Kidney (tissue), 14 donors: ENCODE data around the gene SAP130. TPM values are rescaled to one million over a fixed set of nuclear protein-coding genes. Genes with fewer than 3 reads are reported as not detected.
A peak's percentile ranks its signal among the peaks of the same experiment; 100 is the strongest.

ENCODE experiments used
- DNase-seq, 5 donors: peaks; one replicate each; pipeline ENCODE4 v3.0.0-alpha.2; 2013 to 2020
- FAIRE-seq: peaks from 2 replicates; lab custom pipeline; 2012; peaks lifted over from hg19 to GRCh38; lab: Jason Lieb, UNC
- H3K27ac ChIP-seq, 2 donors: one replicate each; pipeline ENCODE4 v1.7.0; 2013; ENCODE audit warnings: low read depth in 2 of 2, low read length in 2 of 2, inconsistent platforms in 1 of 2
- H3K27me3 ChIP-seq: one replicate; pipeline ENCODE4 v1.7.1; 2013; ENCODE audit warnings: low read length, inconsistent platforms; ENCODE audit not compliant: control insufficient read depth, insufficient read depth
- H3K36me3 ChIP-seq, 3 donors: one replicate each; pipeline versions ENCODE4 v1.7.0 to v1.7.1; 2013; ENCODE audit warnings: low read length in 3 of 3, control low read depth in 1 of 3, inconsistent platforms in 1 of 3; ENCODE audit not compliant: insufficient read depth in 3 of 3, control insufficient read depth in 2 of 3
- H3K4me1 ChIP-seq, 3 donors: one replicate each; pipeline versions ENCODE4 v1.7.0 to v1.7.1; 2013; ENCODE audit warnings: low read length in 3 of 3, inconsistent platforms in 1 of 3, low read depth in 1 of 3; ENCODE audit not compliant: control insufficient read depth in 2 of 3, insufficient read depth in 2 of 3
- H3K4me3 ChIP-seq, 3 donors: one replicate each; pipeline versions ENCODE4 v1.7.0 to v1.8.1; 2013; ENCODE audit warnings: low read length in 3 of 3, control low read depth in 1 of 3, inconsistent platforms in 1 of 3
- H3K9ac ChIP-seq, 3 donors: one replicate each; pipeline versions ENCODE4 v1.7.0 to v1.7.1; 2013; ENCODE audit warnings: low read length in 3 of 3, control low read depth in 1 of 3, inconsistent platforms in 1 of 3
- H3K9me3 ChIP-seq, 3 donors: one replicate each; pipeline versions ENCODE4 v1.7.0 to v1.7.1; 2013; ENCODE audit warnings: low read length in 3 of 3, control low read depth in 1 of 3, inconsistent platforms in 1 of 3; ENCODE audit not compliant: control insufficient read depth in 2 of 3, insufficient read depth in 1 of 3
- CTCF ChIP-seq: IDR thresholded peaks from 3 replicates; pipeline ENCODE4 v1.5.1; 2012; ENCODE audit warnings: mild to moderate bottlenecking, moderate library complexity, borderline replicate concordance; ENCODE audit not compliant: insufficient read depth; ENCODE audit errors: extremely low read depth
- intact Hi-C: fragments of 100-400 bp; cut with DNase I; formaldehyde crosslinking; loops from one replicate; pipeline ENCODE4 v1.11.1; 2022
- polyA plus RNA-seq: library from polyadenylated mRNA; stranded (reverse); fragments of 350-450 nt; fragmentation: Illumina TruSeq; extraction: RNeasy Lipid Tissue Mini Kit (QIAGEN cat#74804); gene quantifications from one replicate; pipeline ENCODE4 v1.2.3, GENCODE V29; 2014; ENCODE audit warnings: low read depth, low replicate concordance; ENCODE audit not compliant: insufficient read depth
- total RNA-seq: library from RNA; stranded (reverse); fragmentation: NEBNext Ultra II Directional; extraction: Animal tissue kit (Norgen Biotek cat#: 25700); gene quantifications from one replicate; pipeline ENCODE4 v1.2.1, GENCODE V29; 2021
- donor health status: control.
- donor health status: control.
- donor health status: control.
- donor health status: control.
- donor health status: control.
- donor health status: DM: yes; HTN: yes; CAD: no.
- donor health status: Normal renal cell carcinoma (clear cell type).

SAP130 gene
- total and polyA plus RNA-seq, 2 donors from 2014 or later = 6.2 to 17.5 TPM

- H3K36me3 ChIP-seq = peaks cover 0 to 2% (median 0%) of the 10 kb centered on the region in 3 donors
- no peak for TF ChIP-seq CTCF
- no peaks in the 10 kb centered on the region for H3K27me3 ChIP-seq
- H3K4me3 ChIP-seq = no peak overlapping the region
- H3K4me1 ChIP-seq = peaks cover 0 to 3% (median 0%) of the 10 kb centered on the region in 3 donors
- peak in 2 of 5 donors; percentile 7 to 13 for DNase-seq
- no peak overlapping the region for H3K9ac ChIP-seq
- H3K27ac ChIP-seq = no peak overlapping the region
- intact Hi-C loops = no loop called here
- no peak for FAIRE-seq
- H3K9me3 ChIP-seq = no peaks in the 10 kb centered on the region
Observed at GRCh38 chr2:127893494-127893893, 134.4 kb downstream of the SAP130 start.

- Histone ChIP-seq H3K27ac (no peak overlapping the region), H3K9me3 (no peaks in the 10 kb centered on the region), H3K9ac (no peak overlapping the region), H3K27me3 (no peaks in the 10 kb centered on the region), H3K4me3 (no peak overlapping the region), H3K4me1 (peaks cover 0 to 3% (median 0%) of the 10 kb centered on the region in 3 donors), H3K36me3 (peaks cover 0 to 2% (median 0%) of the 10 kb centered on the region in 3 donors)
- intact Hi-C loops = no loop called here
- DNase-seq = no peak
- no peak for FAIRE-seq
- no peak for TF ChIP-seq CTCF
Observed at GRCh38 chr2:127893033-127893432, 134.8 kb downstream of the SAP130 start.

GRCh38 chr2:127891811-127892210, 136.0 kb downstream of the SAP130 start:
- H3K4me1 ChIP-seq = peaks cover 0 to 5% (median 3%) of the 10 kb centered on the region in 3 donors
- H3K9ac ChIP-seq = no peak overlapping the region
- H3K27me3 ChIP-seq = no peaks in the 10 kb centered on the region
- H3K9me3 ChIP-seq = no peaks in the 10 kb centered on the region
- FAIRE-seq (no peak), DNase-seq (peak in 1 of 5 donors; percentile 10)
- no peak overlapping the region for H3K4me3 ChIP-seq
- H3K27ac ChIP-seq = no peak overlapping the region
- no peak for TF ChIP-seq CTCF
- peaks cover 0 to 2% (median 0%) of the 10 kb centered on the region in 3 donors for H3K36me3 ChIP-seq
- intact Hi-C loops = no loop called here

Other genes with a start within 250 kb of the SAP130 start
- gene WDR33, start 216.9 kb downstream of the SAP130 start, total RNA-seq = 60.2 TPM
- 19.8 TPM for gene WDR33, start 216.9 kb downstream of the SAP130 start, polyA plus RNA-seq
- gene POLR2D, start 169.9 kb downstream of the SAP130 start, total RNA-seq = 21.5 TPM
- 7.9 TPM for gene POLR2D, start 169.9 kb downstream of the SAP130 start, polyA plus RNA-seq
- 16.4 TPM for gene AMMECR1L, start 142.1 kb downstream of the SAP130 start, total RNA-seq
- gene AMMECR1L, start 142.1 kb downstream of the SAP130 start, polyA plus RNA-seq = 6.3 TPM
- gene UGGT1, start 63.1 kb upstream of the SAP130 start, total RNA-seq = 52.3 TPM
- gene UGGT1, start 63.1 kb upstream of the SAP130 start, polyA plus RNA-seq = 7.0 TPM